Esophagus muscularis mucosa (tissue), 3 donors: Measurements from ENCODE around the gene SSRP1.

Experiments used
- POLR2A ChIP-seq: fragments of 450-650 bp; IDR thresholded peaks from one replicate; pipeline ENCODE4 v1.6.1; 2017; ENCODE audit warnings: antibody characterized with exemption, moderate library complexity, mild to moderate bottlenecking, low read depth
- TF ChIP-seq, protein P1 (sequence below), 3 experiments: fragments of 200-600 bp in 2 of 3; fragments of 450-650 bp in 1 of 3; sonication (generic) in 2 of 3; IDR thresholded peaks; one replicate each; pipeline ENCODE4 v1.5.1; 2017 to 2019; ENCODE audit warnings: antibody characterized with exemption in 3 of 3, mild to moderate bottlenecking in 2 of 3, moderate library complexity in 1 of 3

DNA sequence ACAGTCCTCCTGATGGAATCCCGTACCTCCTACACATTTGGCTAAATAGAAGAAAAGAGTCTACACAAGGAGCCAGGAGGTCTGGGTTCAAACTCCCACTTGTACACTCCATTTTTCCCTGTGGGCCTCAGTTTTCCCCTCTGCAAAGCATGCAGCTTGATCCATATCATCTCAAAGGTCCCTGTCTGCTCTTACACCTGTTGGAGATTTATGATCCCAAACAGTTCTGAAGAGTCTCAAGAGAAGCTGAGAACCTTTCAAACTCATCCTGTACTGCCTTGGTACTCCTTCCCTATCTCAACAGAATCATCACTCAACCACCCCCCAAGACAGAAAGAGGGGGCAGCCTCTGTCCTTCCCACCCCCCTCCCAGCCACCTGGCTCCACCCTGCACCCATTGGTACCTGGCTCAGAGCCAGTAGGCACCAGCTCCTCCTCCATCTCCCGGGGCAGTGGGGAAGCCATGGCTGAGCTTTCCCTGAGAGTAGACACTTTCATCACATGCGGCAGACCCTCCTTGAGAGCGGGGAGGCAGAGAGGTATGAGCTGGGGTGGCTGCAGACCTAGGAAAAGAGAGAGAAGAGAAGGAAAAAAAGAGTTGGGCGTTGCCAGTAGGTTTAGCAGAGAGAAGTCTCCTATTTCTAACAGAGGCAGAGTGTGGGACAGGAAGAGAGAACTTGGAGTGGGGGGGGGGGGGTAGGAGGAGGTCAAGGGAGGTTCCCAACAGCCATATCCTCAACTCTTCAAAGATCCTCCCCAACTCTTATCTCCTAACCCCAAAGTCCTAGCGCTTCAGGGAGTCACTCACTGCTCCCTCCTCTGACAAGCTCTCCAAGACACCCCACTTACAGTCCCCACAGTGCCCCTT lies 14.1 kb downstream of the SSRP1 start:
- TF ChIP-seq POLR2A, result no peak
- TF ChIP-seq, protein P1, sequence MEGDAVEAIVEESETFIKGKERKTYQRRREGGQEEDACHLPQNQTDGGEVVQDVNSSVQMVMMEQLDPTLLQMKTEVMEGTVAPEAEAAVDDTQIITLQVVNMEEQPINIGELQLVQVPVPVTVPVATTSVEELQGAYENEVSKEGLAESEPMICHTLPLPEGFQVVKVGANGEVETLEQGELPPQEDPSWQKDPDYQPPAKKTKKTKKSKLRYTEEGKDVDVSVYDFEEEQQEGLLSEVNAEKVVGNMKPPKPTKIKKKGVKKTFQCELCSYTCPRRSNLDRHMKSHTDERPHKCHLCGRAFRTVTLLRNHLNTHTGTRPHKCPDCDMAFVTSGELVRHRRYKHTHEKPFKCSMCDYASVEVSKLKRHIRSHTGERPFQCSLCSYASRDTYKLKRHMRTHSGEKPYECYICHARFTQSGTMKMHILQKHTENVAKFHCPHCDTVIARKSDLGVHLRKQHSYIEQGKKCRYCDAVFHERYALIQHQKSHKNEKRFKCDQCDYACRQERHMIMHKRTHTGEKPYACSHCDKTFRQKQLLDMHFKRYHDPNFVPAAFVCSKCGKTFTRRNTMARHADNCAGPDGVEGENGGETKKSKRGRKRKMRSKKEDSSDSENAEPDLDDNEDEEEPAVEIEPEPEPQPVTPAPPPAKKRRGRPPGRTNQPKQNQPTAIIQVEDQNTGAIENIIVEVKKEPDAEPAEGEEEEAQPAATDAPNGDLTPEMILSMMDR (IDR thresholded peaks at IDR 0.05), result no peak
